Suprapubic skin (tissue), 4 donors: Measurements from ENCODE around the gene SPATA33.

Source experiments
- POLR2A ChIP-seq, 2 donors: fragments of 450-650 bp; IDR thresholded peaks; one replicate each; pipeline ENCODE4 v1.6.1; 2017; ENCODE audit warnings: antibody characterized with exemption in 2 of 2, mild to moderate bottlenecking in 2 of 2, moderate library complexity in 2 of 2
- POLR2AphosphoS5 ChIP-seq, 3 donors: sonication (generic); formaldehyde crosslinking; IDR thresholded peaks; one replicate each; pipeline ENCODE4 v1.6.1; 2017; ENCODE audit warnings: antibody characterized with exemption in 3 of 3

DNA sequence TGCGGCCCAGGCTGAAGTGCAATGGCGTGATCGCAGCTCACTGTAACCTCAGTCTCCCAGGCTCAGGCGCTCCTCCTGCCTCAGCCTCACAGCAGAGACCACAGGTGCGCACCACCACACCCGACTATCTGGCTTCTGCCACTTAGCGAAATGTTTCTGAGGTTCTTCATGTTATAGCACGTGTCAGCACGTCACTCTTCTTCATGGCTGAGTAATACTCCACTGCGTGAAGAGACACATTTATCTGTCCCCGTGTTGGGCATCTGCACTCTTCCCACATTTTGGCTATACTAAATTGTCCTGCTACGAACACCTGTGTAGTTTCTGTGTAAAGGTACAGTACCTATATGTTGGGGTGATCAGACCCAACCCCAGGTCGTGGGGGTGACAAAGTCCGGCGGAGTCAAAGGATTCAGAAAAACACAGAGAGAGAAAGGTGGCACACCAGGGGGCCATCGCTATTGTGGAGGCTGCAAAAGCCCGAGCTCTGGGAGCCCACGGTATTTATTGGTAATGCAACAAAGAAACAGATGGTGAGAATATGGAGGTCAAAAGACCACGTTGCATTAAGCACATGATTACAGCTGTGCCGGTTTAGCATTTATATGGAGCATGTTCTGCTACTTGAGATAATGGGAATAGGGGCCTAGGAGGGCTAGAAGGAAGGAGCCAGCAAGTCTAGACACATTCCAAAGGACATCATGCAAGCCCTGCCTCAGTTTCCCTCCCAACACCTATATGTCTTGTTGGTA lies 45.0 kb upstream of the SPATA33 start:
- TF ChIP-seq POLR2AphosphoS5 (IDR thresholded peaks at IDR 0.05) (no peak), POLR2A (IDR thresholded peaks at IDR 0.05) (no peak)
